Activated CD8-positive, alpha-beta memory T cell treated with anti-CD3 and anti-CD28 coated beads, Interleukin-2, amount 10 ng/mL, durations not matched to agents 7 days and 5 days (primary cell): ENCODE measurements around the gene DCST1. TPM values are rescaled to one million over a fixed set of nuclear protein-coding genes. Genes with fewer than 3 reads are reported as not detected.
"Not testable (repeated sequence)": the region's sequence is repeated elsewhere in the genome, so short reads cannot be mapped to it uniquely, and the experiment has no call there.

ENCODE experiments used
- ATAC-seq: fragments of 150-1000 bp; cut with Tn5 transposase; one replicate; pipeline ENCODE4 v1.10.0; 2021; ENCODE audit warnings: moderate library complexity
- CTCF ChIA-PET: fragments of 350-600 bp; sonication (Branson Sonifier 250); formaldehyde crosslinking; loops from one replicate; lab custom pipeline; 2021; ENCODE audit warnings: antibody characterized with exemption; lab: Charles Lee
- DNase-seq: peaks from one replicate; pipeline ENCODE4 v3.0.0-alpha.2; 2020
- H3K27ac Mint-ChIP-seq: one replicate; pipeline ENCODE4 v1.8.0; 2021; ENCODE audit warnings: mild to moderate bottlenecking, mixed read lengths
- H3K27me3 Mint-ChIP-seq: one replicate; pipeline ENCODE4 v1.8.0; 2021; ENCODE audit warnings: mixed read lengths
- H3K36me3 Mint-ChIP-seq: one replicate; pipeline ENCODE4 v1.8.0; 2021; ENCODE audit warnings: mild to moderate bottlenecking, mixed read lengths
- H3K4me1 Mint-ChIP-seq: one replicate; pipeline ENCODE4 v1.8.0; 2021; ENCODE audit warnings: mixed read lengths
- H3K4me3 Mint-ChIP-seq: one replicate; pipeline ENCODE4 v1.8.0; 2021; ENCODE audit warnings: mild to moderate bottlenecking, moderate library complexity, mixed read lengths
- H3K9me3 Mint-ChIP-seq: one replicate; pipeline ENCODE4 v1.8.0; 2022; ENCODE audit warnings: low read depth, mixed read lengths
- total RNA-seq, 2 experiments: library from RNA; stranded (reverse); gene quantifications; one replicate each; pipeline ENCODE4 v1.2.3, GENCODE V29; 2021

The DCST1 gene, protein sequence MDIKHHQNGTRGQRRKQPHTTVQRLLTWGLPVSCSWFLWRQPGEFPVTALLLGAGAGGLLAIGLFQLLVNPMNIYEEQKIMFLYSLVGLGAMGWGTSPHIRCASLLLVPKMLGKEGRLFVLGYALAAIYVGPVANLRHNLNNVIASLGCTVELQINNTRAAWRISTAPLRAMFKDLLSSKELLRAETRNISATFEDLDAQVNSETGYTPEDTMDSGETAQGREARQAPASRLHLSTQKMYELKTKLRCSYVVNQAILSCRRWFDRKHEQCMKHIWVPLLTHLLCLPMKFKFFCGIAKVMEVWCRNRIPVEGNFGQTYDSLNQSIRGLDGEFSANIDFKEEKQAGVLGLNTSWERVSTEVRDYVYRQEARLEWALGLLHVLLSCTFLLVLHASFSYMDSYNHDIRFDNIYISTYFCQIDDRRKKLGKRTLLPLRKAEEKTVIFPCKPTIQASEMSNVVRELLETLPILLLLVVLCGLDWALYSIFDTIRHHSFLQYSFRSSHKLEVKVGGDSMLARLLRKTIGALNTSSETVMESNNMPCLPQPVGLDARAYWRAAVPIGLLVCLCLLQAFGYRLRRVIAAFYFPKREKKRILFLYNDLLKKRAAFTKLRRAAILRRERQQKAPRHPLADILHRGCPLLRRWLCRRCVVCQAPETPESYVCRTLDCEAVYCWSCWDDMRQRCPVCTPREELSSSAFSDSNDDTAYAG
- total RNA-seq: not detected

DNA sequence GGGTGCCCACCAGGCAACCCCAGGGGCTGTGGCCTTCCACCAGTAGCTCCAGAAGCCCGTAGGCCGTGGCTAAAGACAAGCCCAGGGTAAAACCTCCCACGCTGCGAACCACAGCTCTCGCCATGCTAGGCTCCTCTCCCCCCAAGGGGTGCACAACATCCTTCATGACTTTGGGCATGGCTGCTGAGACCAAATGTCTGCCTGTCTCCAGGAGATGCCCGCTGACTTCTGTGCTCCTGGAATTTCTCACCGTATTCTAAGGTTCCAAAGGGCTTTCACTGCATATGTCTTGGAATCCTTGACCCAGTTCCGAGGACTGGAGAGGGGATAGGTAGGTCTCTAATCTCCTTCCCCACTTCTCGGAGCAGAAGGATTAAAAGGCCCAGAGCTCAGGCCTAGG is at the start of gene DCST1, which contains the start of gene DCST2:
Gene DCST1 (plus strand): TSS at position 301 of the 400 bp plus-strand sequence. CDS start 213 bp downstream, outside the sequence.
Gene DCST2 (minus strand): TSS at position 258 of the 400 bp plus-strand sequence. CDS start 80 bp downstream, at position 178.
- ATAC-seq: no peak
- H3K4me1 Mint-ChIP-seq: no peaks in the 10 kb centered on the region
- peaks cover 26% of the 10 kb centered on the region for H3K27me3 Mint-ChIP-seq
- H3K4me3 Mint-ChIP-seq: no peak within 1 kb of the TSS
- no peaks in the 10 kb centered on the region for H3K9me3 Mint-ChIP-seq
- H3K36me3 Mint-ChIP-seq: no peaks in the 10 kb centered on the region
- no peak for DNase-seq
- H3K27ac Mint-ChIP-seq: no peak within 1 kb of the TSS
- CTCF ChIA-PET: interaction anchor here (0.9 to 1.8 kb wide), 4 partner anchors 10 to 51 kb away, joined by 3 to 13 read pairs (median 4); no protein-coding TSS in a partner anchor

DNA sequence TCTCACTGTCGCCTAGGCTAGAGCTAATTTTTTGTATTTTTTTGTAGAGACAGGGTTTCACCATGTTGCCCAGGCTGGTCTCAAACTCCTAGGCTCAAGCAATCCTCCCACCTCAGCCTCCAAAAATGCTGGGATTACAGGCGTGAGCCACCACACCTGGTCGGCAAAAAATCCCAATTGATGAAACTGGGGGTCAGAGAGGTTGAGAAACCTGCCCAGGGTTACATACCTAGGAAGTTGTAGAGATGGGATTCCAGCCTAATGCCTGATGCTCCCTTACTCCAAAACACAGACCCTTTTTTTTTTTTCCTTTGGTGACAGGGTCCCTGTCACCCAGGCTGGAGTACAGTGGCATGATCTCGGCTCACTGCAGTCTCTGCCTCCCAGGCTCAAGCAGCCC is 46.9 kb upstream of the DCST1 start:
- Mint-ChIP-seq H3K36me3 (peaks cover 22% of the 10 kb centered on the region), H3K4me1 (peaks cover 26% of the 10 kb centered on the region)
- not testable (repeated sequence) for H3K27me3 Mint-ChIP-seq, H3K27ac Mint-ChIP-seq, H3K4me3 Mint-ChIP-seq, ATAC-seq, H3K9me3 Mint-ChIP-seq, DNase-seq
- CTCF ChIA-PET: interaction anchor here (1.5 to 7.1 kb wide), 3 partner anchors 10 to 37 kb away, joined by 3 to 129 read pairs (median 27); no protein-coding TSS in a partner anchor

DNA sequence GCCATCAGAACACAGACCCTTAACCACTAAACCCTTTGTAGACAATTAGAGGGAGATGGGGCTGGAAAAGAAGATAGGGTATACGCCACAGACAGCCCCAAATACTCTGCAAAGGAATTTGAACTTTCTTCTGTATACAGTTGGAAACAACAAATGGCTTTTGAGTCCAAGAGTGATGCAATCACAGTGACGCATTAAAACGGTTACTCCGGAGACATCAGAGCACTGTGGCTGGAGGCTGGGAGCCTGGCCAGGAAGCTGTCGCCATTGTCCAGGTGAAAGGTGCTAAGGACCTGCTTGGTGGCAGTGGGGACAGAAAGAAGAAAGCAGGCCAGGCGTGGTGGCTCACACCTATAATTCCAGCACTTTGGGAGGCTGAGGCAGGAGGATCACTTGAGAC is 46.3 kb upstream of the DCST1 start:
- ATAC-seq: no peak
- H3K4me1 Mint-ChIP-seq: peaks cover 24% of the 10 kb centered on the region
- CTCF ChIA-PET: interaction anchor here (0.7 to 7.1 kb wide), 6 partner anchors 10 to 180 kb away, joined by 3 to 129 read pairs (median 6); no protein-coding TSS in a partner anchor
- no peaks in the 10 kb centered on the region for H3K27me3 Mint-ChIP-seq
- no peak for DNase-seq
- H3K9me3 Mint-ChIP-seq: no peaks in the 10 kb centered on the region
- peaks cover 21% of the 10 kb centered on the region for H3K36me3 Mint-ChIP-seq
- H3K4me3 Mint-ChIP-seq: no peak overlapping the region
- H3K27ac Mint-ChIP-seq: no peak overlapping the region

DNA sequence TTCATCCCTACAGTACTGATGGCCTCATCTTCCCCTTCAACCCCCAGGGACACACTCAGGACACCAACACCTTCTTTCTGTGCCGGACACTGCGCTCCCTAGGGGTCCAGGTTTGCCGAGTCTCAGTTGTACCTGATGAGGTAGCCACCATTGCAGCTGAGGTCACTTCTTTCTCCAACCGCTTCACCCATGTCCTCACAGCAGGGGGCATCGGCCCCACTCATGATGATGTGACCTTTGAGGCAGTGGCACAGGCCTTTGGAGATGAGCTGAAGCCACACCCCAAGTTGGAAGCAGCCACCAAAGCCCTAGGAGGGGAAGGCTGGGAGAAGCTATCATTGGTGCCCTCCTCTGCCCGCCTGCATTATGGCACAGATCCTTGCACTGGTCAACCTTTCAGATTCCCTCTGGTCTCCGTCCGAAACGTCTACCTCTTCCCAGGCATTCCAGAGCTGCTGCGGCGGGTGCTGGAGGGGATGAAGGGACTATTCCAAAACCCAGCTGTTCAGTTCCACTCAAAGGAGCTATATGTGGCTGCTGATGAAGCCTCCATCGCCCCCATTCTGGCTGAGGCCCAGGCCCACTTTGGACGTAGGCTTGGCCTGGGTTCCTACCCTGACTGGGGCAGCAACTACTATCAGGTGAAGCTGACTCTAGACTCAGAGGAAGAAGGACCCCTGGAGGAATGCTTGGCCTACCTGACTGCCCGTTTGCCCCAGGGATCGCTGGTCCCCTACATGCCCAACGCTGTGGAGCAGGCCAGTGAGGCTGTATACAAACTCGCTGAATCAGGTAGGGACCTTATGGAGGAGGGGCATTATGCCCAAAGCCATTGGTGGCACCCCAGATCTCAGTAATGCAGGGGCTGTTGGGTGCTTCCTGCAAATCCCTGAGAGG is 45.3 kb upstream of the DCST1 start:
- no peak for ATAC-seq
- DNase-seq: no peak
- CTCF ChIA-PET: interaction anchor here (0.7 to 7.1 kb wide), 6 partner anchors 9 to 179 kb away, joined by 3 to 129 read pairs (median 6); no protein-coding TSS in a partner anchor
- Mint-ChIP-seq H3K27me3 (no peaks in the 10 kb centered on the region), H3K9me3 (no peaks in the 10 kb centered on the region), H3K4me3 (no peak overlapping the region), H3K4me1 (peaks cover 24% of the 10 kb centered on the region), H3K27ac (no peak overlapping the region), H3K36me3 (peaks cover 20% of the 10 kb centered on the region)

DNA sequence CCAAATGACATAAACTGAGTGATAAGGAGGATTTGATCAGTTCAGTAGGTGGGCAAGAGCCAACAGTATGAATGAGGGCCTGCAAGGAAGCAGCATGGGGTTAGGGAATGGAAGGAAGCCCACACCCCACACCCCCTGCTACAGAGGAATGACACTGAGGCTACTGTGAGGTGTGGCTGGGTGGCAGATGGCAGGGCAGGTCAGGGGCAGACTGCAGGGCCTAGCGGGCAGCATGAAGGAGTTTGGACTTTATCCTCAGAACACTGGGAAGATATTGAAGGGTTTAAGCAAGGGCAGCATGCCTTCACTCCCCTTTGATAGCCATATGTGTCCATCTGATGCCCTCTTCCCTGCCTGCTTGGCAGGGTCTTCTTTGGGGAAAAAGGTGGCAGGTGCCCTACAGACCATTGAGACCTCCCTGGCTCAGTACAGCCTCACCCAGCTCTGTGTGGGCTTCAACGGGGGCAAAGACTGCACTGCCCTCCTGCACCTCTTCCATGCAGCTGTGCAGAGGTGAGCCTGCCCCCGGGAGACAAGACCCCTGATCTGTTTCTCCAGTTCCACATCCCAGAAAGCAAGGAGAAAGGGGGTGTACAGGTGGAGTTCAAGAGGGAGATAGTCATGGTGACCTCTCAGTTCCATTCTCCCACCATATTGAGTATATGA is 44.3 kb upstream of the DCST1 start:
- Mint-ChIP-seq H3K4me1 (peaks cover 19% of the 10 kb centered on the region), H3K9me3 (no peaks in the 10 kb centered on the region), H3K27ac (no peak overlapping the region), H3K4me3 (no peak overlapping the region), H3K27me3 (no peaks in the 10 kb centered on the region), H3K36me3 (peaks cover 20% of the 10 kb centered on the region)
- ATAC-seq (no peak), DNase-seq (no peak)
- CTCF ChIA-PET: interaction anchor here (1.1 to 4.0 kb wide), 3 partner anchors 10 to 72 kb away, joined by 3 to 27 read pairs (median 8); no protein-coding TSS in a partner anchor

DNA sequence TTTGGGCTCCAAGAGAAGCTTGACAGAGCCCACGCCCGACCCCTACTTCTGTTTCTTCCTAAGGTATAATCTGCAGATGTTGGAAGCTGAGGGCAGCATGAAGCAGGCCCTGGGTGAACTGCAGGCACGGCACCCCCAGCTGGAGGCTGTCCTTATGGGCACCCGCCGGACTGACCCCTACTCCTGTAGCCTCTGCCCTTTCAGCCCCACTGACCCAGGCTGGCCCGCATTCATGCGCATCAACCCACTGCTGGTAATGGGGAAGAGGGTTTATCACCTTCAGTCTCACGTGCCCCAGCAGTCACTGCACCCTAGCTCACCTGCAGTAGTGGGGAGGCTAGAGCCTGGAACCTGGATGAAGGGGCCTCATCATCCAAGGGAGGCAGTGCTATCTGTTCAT is 43.3 kb upstream of the DCST1 start:
- Mint-ChIP-seq H3K4me1 (peaks cover 13% of the 10 kb centered on the region), H3K27me3 (no peaks in the 10 kb centered on the region), H3K27ac (no peak overlapping the region), H3K36me3 (peaks cover 16% of the 10 kb centered on the region), H3K4me3 (no peak overlapping the region), H3K9me3 (no peaks in the 10 kb centered on the region)
- ATAC-seq: no peak
- CTCF ChIA-PET: interaction anchor here (1.1 to 4.0 kb wide), 3 partner anchors 9 to 72 kb away, joined by 3 to 27 read pairs (median 8); no protein-coding TSS in a partner anchor
- DNase-seq: no peak

DNA sequence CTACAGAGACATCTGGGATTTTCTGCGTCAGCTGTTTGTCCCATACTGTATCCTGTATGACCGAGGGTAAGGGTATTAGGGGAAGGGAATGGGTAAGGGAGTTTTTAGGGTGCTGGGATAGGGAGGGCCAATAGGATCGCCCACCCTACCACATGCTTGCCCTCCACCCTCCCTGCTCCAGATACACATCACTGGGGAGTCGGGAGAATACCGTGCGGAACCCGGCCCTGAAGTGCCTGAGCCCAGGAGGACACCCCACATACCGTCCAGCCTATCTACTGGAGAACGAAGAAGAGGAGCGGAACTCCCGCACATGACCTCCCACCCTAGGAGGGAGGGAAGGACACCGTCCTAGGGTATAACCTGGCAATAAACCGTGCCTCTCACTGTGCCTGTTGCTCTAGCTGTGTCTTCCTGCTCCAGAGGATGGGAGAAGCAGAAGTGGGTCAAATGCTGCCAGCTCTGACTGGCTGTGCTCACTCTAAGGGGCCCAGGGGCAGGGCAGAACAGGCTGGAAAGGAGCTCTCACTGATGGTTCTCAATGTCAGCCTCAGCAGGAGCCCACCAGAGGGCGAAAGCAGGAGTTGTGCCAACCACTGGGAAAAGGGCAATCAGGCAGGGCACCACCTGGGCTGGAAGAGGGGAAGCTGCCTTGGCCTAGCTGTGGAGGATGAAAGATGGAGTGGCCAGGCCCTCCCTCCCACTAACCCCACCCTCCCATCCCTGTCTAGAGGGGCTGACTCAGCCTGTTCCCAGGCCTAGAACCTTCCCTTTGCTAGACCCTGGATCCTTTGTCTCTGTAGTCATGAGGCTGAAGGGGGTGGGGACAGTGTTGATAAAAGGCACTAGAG is 40.7 kb upstream of the DCST1 start:
- Mint-ChIP-seq H3K4me3 (no peak overlapping the region), H3K27ac (no peak overlapping the region), H3K27me3 (no peaks in the 10 kb centered on the region), H3K4me1 (peaks cover 18% of the 10 kb centered on the region), H3K36me3 (peaks cover 11% of the 10 kb centered on the region), H3K9me3 (no peaks in the 10 kb centered on the region)
- DNase-seq: no peak
- no peak for ATAC-seq
- CTCF ChIA-PET: interaction anchor here (0.5 to 13.5 kb wide), 8 partner anchors 8 to 92 kb away, joined by 3 to 212 read pairs (median 7); partner anchors contain the start of genes FLAD1 and PBXIP1

DNA sequence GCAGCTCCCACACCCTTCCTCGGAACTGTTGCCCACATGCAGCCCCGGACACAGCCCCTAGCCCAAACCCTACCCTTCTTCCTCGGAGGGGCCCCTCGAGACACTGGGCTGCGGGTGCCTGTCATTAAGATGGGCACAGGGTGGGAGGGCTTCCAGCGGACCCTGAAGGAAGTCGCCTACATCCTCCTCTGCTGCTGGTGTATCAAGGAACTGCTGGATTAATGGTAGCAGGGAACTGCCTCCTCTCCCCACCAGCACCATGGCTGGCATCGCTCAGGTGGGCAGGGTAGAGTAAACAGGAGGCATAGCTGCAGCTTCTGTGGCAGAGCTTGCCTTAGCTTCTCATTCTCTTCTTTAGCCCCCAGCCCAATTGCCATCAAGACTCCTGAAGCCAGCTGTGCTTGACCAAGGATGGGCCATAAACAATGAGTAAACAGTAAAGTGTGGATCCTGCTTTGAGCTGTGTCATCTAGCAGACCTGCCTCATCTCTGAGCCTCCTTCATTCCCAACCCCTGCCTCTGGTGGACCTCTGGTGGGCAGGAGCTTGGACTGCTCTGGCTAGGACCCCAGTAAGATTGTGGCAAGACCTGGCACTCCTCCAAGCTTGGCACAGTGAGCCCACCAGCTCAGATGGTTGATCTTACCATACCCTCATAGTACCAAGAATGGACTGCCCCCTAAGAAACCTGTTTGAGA is 39.9 kb upstream of the DCST1 start, which contains the start of gene LENEP:
Gene LENEP (plus strand): TSS at position 15 of the 697 bp plus-strand sequence. CDS start 22 bp downstream, at position 37.
- DNase-seq (no peak), ATAC-seq (no peak)
- Mint-ChIP-seq H3K4me3 (no peak within 1 kb of the TSS), H3K36me3 (peaks cover 7% of the 10 kb centered on the region), H3K4me1 (peaks cover 21% of the 10 kb centered on the region), H3K27me3 (no peaks in the 10 kb centered on the region), H3K27ac (no peak within 1 kb of the TSS), H3K9me3 (no peaks in the 10 kb centered on the region)
- CTCF ChIA-PET: interaction anchor here (0.5 to 13.5 kb wide), 16 partner anchors 8 to 324 kb away, joined by 3 to 212 read pairs (median 4); partner anchors contain the start of genes ADAM15, FLAD1, PBXIP1 and PYGO2

DNA sequence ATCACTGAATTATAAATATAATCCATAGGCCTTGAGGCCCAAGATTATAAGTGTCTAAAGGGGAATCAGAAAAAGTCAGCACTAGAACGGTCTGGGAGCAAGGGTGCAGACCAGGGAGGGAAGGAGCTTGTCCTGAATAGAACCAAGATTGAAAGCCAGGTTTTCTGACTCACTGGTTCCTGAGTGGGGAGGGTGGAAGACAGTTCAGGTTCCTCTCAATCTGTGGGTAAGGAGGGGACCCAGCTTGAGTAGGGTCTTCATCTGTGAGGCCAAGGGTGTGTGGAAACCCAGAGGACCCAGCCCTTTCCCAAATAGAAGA is 39.4 kb upstream of the DCST1 start:
- CTCF ChIA-PET: interaction anchor here (0.5 to 13.5 kb wide), 13 partner anchors 9 to 325 kb away, joined by 3 to 212 read pairs (median 4); partner anchors contain the start of genes ADAM15, FLAD1, PBXIP1 and PYGO2
- ATAC-seq: no peak
- Mint-ChIP-seq H3K27ac (no peak overlapping the region), H3K27me3 (no peaks in the 10 kb centered on the region), H3K36me3 (peaks cover 4% of the 10 kb centered on the region), H3K4me1 (peaks cover 23% of the 10 kb centered on the region), H3K4me3 (no peak overlapping the region), H3K9me3 (no peaks in the 10 kb centered on the region)
- no peak for DNase-seq

DNA sequence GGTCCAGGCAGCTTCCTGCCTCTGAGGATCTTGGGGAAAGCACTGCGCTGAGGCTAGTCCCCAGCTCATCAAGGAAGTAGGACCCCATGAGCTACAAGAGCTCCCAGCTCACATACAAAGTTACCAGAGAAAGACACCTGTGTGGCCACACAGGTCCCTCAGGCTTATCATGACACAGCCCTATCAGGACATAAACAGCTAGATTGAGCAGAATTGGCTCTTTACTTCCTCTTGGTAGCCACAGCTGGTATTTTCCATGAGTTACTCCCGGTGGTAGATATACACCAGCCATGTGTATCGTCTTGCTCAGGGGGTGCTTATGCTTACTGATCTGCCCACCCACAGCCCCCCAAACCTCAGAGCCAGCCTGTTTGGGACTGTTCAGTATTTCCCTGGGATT is 39.0 kb upstream of the DCST1 start:
- peaks cover 4% of the 10 kb centered on the region for H3K36me3 Mint-ChIP-seq
- H3K27me3 Mint-ChIP-seq: no peaks in the 10 kb centered on the region
- DNase-seq: no peak
- no peak for ATAC-seq
- no peaks in the 10 kb centered on the region for H3K9me3 Mint-ChIP-seq
- no peak overlapping the region for H3K27ac Mint-ChIP-seq
- CTCF ChIA-PET: interaction anchor here (0.7 to 13.5 kb wide), 13 partner anchors 9 to 1037 kb away, joined by 3 to 212 read pairs (median 4); partner anchors contain the start of genes ADAM15, FLAD1, PBXIP1 and PYGO2
- H3K4me3 Mint-ChIP-seq: no peak overlapping the region
- H3K4me1 Mint-ChIP-seq: peaks cover 22% of the 10 kb centered on the region
